Osteocyte (in vitro differentiated cells): ENCODE measurements around the gene DOCK2. TPM values are rescaled to one million over a fixed set of nuclear protein-coding genes. Genes with fewer than 3 reads are reported as not detected.

Experiments
- DNase-seq: peaks from one replicate; pipeline ENCODE4 v3.0.0; 2021; ENCODE audit warnings: mixed read lengths; ENCODE audit not compliant: unreplicated experiment; ENCODE audit errors: extremely low spot score
- H3K27ac Mint-ChIP-seq: one replicate; pipeline ENCODE4 v1.8.0; 2021; ENCODE audit warnings: mild to moderate bottlenecking, mixed read lengths; ENCODE audit not compliant: unreplicated experiment
- H3K27me3 Mint-ChIP-seq: one replicate; pipeline ENCODE4 v1.8.0; 2021; ENCODE audit warnings: mixed read lengths; ENCODE audit not compliant: unreplicated experiment
- H3K36me3 Mint-ChIP-seq: one replicate; pipeline ENCODE4 v1.8.0; 2021; ENCODE audit warnings: mixed read lengths; ENCODE audit not compliant: unreplicated experiment
- H3K4me1 Mint-ChIP-seq: one replicate; pipeline ENCODE4 v1.8.0; 2021; ENCODE audit warnings: mixed read lengths; ENCODE audit not compliant: unreplicated experiment
- H3K4me3 Mint-ChIP-seq: one replicate; pipeline ENCODE4 v1.8.0; 2021; ENCODE audit warnings: mild to moderate bottlenecking, moderate library complexity, mixed read lengths; ENCODE audit not compliant: unreplicated experiment
- H3K9me3 Mint-ChIP-seq: one replicate; pipeline ENCODE4 v1.8.0; 2021; ENCODE audit warnings: mixed read lengths; ENCODE audit not compliant: unreplicated experiment
- CTCF ChIP-seq: fragments of 200-600 bp; sonication (generic); IDR thresholded peaks from 2 replicates; pipeline ENCODE4 v1.5.0; 2021; ENCODE audit warnings: antibody characterized with exemption, mild to moderate bottlenecking, moderate library complexity
- total RNA-seq: library from RNA; stranded (reverse); gene quantifications from 2 replicates; pipeline ENCODE4 v1.2.1, GENCODE V29; 2021

The DOCK2 gene
- total RNA-seq, 1 donor from 2014 or later = 11.6 TPM

GRCh38 chr5:170008376-170008775, 371.3 kb downstream of the DOCK2 start:
- no peak for DNase-seq
- H3K27me3 Mint-ChIP-seq = peaks cover 15% of the 10 kb centered on the region
- H3K4me1 Mint-ChIP-seq = no peaks in the 10 kb centered on the region
- H3K4me3 Mint-ChIP-seq = no peak overlapping the region
- no peak for TF ChIP-seq CTCF
- H3K36me3 Mint-ChIP-seq = no peaks in the 10 kb centered on the region
- peaks cover 10% of the 10 kb centered on the region for H3K9me3 Mint-ChIP-seq
- no peak overlapping the region for H3K27ac Mint-ChIP-seq

GRCh38 chr5:170010595-170010994, 373.5 kb downstream of the DOCK2 start:
- Mint-ChIP-seq H3K4me3 (no peak overlapping the region), H3K4me1 (no peaks in the 10 kb centered on the region), H3K27ac (no peak overlapping the region), H3K36me3 (no peaks in the 10 kb centered on the region), H3K27me3 (peaks cover 19% of the 10 kb centered on the region), H3K9me3 (peaks cover 4% of the 10 kb centered on the region)
- DNase-seq = no peak
- TF ChIP-seq CTCF = no peak

- Mint-ChIP-seq H3K27ac (no peak overlapping the region), H3K27me3 (peaks cover 22% of the 10 kb centered on the region), H3K4me3 (no peak overlapping the region), H3K36me3 (no peaks in the 10 kb centered on the region), H3K4me1 (no peaks in the 10 kb centered on the region), H3K9me3 (peaks cover 4% of the 10 kb centered on the region)
- DNase-seq = no peak
- no peak for TF ChIP-seq CTCF
Measured at GRCh38 chr5:170011751-170012150, 374.7 kb downstream of the DOCK2 start.

- Mint-ChIP-seq H3K4me3 (no peak overlapping the region), H3K9me3 (peaks cover 4% of the 10 kb centered on the region), H3K27me3 (peaks cover 23% of the 10 kb centered on the region), H3K36me3 (no peaks in the 10 kb centered on the region), H3K4me1 (no peaks in the 10 kb centered on the region), H3K27ac (no peak overlapping the region)
- TF ChIP-seq CTCF = no peak
- DNase-seq = no peak
Measured at GRCh38 chr5:170012622-170013021, 375.5 kb downstream of the DOCK2 start.

- Mint-ChIP-seq H3K36me3 (no peaks in the 10 kb centered on the region), H3K27ac (no peak overlapping the region), H3K9me3 (no peaks in the 10 kb centered on the region), H3K27me3 (peaks cover 19% of the 10 kb centered on the region), H3K4me3 (no peak overlapping the region), H3K4me1 (no peaks in the 10 kb centered on the region)
- TF ChIP-seq CTCF = no peak
- no peak for DNase-seq
Measured at GRCh38 chr5:170020423-170020822, 383.3 kb downstream of the DOCK2 start.
